ENCODE results near the gene EID2B.
A peak's percentile ranks its signal among the peaks of the same experiment; 100 is the strongest.

Gene EID2B

DNA sequence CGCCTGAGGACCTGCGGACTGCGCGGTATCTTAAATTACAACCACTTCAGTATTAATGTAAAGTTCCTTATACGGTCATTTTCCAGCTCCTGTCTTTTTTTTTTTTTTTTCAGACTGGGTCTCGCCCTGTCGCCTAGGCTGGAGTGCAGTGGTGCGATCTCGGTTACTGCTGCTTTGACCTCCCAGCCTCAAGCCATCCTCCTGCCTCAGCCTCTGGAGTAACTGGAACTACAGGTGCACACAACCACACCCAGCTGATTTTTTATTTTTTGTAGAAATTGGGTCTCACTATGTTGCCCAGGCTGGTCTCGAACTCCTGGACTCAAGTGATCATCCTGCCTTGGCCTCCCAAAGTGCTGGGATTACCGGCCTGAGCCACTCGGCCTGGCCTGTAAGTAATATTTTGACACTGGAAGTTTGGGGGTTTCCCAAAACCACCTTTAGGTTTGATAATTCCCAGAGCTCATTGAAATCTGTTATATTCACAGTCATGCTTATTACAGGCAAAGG, 406 bp upstream of the EID2B start:
- DNase-seq (ENCODE audit: low read depth in 2 of 2): no peak

DNA sequence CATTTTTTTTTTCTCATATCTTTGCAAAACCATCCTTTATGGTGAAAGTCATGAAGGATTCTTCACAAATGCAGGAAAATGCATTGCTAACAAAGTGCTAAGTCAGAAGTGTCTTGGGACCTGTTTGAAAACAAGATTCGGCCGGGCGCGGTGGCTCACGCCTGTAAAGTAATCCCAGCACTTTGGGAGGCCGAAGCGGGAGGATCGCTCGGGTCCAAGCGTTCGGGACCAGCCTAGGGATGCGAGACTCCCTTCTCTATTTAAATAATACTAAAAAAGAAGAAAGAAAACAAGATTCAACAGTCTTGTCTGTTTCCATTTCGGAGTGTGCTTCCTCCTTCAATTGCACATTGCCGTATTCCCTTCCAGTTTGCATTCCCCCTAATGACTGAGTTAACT, 819 bp downstream of the EID2B start:
- DNase-seq (ENCODE audit: low read depth in 2 of 2): no peak

DNA sequence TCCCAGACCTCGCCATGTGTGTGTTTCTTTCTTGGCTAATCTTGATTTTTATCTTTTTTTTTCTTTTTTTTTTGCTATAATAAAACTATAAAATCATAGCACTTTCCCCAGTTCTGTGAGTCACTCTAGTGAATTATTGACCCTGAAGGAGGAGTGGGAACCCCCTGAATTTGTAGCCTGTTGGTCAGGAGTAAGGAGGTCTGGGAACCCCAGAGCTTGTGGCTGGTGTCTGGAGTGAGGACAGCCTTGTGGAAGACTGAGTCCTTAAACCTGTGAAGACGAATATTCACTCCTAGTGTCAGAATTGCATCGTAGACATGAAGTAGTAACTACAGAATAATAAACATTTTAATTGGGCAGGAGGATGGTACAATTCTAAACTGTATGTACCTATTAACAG, 7.4 kb downstream of the EID2B start:
- DNase-seq (ENCODE audit: low read depth in 2 of 2): no peak

DNA sequence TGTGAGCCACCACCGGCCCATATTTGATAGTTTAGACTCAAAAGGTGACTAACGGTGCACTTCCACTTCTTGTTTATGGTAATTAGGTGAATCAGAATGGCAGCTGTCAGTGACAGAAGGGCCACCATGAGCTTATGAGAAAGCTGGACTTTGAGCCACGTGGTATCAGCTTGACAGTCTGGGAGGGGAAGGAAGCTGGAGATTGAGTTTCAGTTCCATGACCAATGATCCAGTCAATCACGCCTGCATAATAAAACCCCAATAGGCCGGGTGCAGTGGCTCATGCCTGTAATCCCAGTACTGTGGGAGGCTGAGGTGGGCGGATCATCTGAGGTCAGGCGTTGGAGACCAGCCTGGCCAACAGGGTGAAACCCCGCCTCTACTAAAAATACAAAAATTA, 8.2 kb downstream of the EID2B start:
- no peak for DNase-seq (ENCODE audit: low read depth in 2 of 2)

DNA sequence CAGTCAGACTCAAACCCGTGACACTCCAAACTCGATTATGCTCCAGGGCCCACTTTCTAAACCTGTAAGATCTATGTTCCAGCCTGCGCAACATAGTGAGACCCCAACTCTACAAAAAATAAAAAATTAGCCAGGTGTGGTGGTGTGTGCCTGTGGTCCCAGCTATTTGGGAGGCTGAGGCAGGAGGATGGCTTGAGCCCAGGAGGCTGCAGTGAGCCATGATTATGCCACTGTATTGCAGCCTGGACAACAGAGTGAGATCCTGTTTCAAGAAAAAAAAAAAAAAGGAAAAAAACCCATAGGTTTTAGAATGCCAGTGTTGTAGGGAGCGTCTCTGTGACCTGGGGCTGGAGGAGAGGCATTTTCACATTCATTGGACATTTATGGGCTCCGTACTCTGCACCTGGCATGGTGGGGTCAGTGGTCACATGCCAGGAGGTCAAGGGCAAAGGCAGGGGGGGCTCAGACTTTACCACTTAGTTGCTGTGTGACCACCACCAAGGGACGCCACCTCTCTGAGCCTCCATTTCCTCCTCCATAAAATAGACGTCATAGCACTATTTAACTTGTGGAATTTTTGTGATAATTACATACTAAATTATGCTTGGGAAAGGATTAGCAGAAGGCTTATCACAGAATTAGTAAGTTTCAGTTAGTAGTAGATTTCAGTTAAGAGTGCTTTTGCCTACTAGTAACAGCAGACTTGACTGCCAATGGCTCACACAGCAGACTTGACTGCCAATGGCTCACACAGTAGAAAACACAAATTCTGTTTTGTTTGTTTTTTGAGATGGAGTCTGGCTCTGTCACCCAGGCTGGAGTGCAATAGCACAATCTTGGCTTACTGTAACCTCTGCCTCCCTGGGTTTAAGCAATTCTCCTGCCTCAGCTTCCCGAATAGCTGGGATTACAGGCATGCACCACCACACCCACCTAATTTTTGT, 11.8 kb downstream of the EID2B start:
- no peak for DNase-seq (ENCODE audit: low read depth in 2 of 2)

DNA sequence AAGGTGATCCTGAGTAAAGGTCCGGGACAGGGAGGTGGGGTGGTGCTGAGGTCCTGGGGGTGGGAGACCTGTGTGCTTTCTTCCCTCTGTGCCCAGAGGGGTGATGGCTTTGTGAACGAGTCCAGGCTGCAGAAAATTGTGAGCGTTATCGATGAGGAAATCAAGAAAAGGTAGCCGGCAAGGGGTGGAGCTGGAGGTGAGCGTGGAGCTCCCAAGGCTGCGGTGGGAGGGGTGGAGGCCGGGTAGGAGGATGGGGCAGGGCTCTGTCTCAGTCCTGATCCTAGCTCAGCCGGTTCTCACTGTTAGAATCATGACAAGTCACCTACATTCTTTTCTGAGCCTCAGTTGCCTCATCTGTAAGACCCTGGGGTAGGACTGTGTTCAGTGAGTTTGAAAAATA, 13.7 kb downstream of the EID2B start:
- DNase-seq (ENCODE audit: low read depth in 2 of 2): no peak

DNA sequence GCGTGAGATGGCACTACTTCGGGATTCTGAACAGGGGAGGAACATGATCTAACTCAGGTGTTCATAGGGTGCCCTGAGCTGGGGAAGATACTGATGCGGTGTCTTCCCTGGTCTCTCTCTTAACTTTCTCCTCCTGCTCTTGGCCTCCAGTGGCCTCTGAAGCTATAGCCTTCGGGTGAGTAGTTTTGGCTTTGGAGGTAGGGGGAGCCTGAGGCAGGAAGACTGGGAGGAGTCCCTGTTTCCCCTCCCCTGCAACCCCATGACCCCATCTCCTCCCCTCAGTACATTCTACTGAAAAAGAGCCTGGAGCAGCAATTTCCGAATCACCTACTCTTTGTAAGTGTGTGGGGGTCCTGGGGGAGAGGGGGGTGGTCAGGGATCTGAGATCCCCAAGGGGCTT, 14.2 kb downstream of the EID2B start:
- DNase-seq (ENCODE audit: low read depth in 2 of 2): no peak

DNA sequence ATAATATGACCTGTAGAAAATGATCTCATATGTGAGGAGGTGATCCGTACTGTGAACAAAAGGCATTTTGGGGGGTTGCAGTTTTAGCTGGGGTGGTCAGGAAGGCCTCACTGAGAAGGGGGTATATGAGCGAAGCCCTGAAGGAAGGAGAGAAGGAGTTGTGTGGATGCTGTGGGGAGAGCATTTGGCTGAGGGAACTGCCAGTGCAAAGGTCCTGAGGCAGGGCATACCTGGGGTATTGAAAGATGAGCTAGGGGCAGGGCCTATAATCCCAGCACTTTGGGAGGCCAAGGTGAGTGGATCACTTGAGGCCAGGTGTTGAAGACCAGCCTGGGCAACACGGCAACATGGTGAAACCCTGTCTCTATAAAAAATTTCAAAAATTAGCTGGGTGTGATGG, 15.2 kb downstream of the EID2B start:
- DNase-seq (ENCODE audit: low read depth in 2 of 2): no peak

DNA sequence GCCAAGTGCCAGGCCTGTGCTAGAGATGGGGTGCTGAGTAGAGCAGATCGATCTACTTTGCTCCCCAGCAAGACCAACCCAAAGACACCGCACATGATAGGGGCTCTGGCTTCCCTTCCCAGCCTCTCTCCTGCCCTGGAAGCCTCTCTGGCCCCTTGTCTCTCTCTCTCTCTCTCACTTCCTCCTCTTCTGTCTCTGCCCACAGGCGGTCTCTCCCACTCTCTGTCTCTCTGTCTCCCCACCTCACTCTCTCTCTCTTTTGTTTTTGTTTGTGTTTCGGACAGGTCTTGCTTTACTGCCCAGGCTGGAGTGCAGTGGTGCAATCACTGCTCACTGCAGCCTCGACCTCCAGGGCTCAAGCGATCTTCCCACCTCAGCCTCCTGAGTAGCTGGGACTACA, 16.4 kb downstream of the EID2B start:
- DNase-seq (ENCODE audit: low read depth in 2 of 2): no peak

DNA sequence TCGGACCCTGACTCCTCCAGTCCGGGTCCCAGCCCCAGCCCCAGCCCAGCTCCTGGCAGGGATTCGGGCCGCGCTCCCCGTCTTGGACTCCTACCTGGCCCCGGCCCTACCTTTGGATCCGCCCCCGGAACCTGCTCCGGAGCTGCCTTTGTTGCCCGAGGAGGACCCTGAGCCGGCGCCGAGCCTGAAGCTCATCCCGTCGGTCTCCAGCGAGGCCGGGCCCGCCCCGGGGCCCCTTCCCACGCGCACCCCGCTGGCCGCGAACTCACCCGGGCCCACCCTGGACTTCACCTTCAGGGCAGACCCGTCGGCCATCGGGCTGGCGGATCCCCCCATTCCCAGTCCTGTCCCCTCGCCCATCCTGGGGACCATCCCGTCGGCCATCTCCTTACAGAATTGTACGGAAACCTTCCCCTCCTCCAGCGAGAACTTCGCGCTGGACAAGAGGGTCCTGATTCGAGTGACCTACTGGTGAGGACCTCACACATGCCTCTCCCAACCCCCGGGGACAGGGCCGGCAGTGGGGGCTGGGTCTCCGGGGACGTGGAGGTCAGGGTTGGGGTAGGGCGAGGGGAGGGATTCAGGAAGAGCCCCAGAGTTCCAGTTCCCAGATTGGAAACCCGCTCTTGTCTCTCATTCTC, 17.0 kb downstream of the EID2B start:
- DNase-seq (ENCODE audit: low read depth in 2 of 2): no peak

DNA sequence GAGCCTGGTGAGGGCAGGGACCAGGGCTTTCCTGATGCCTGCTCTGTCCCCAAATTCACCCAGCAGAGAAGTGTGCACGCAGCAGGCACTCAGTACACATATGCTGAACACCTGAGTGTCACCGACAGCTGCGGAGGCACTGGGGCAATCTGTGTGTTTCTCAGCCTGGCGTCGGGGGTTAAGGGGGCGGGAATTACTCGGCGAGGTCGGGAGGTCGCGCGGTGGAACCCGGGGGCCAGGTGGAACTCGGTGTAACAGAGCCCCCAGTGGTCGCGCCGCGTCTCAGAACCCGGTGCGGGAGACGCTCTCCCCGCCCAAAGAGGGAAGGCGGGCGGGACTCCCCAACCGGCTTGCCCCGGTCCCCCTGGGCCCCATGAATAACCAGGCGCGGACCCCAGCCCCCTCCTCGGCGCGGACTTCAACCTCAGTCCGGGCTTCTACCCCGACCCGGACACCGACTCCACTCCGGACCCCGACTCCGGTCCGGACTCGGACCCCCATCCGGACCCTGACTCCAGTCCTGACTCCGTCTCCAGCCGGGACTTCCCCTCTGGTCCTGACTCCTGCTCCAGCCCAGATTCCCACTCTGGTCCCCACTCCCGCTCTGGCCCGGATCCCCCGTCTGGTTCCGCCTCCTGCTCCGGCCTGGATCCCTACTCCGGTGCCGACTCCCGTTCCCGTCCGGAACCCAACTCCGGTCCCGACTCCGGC, 17.7 kb downstream of the EID2B start, which contains the start of gene SELENOV:
Gene SELENOV (plus strand): TSS at position 300 of the 711 bp plus-strand sequence. CDS start 74 bp downstream, at position 374.
- no peak for DNase-seq (ENCODE audit: low read depth in 2 of 2)

DNA sequence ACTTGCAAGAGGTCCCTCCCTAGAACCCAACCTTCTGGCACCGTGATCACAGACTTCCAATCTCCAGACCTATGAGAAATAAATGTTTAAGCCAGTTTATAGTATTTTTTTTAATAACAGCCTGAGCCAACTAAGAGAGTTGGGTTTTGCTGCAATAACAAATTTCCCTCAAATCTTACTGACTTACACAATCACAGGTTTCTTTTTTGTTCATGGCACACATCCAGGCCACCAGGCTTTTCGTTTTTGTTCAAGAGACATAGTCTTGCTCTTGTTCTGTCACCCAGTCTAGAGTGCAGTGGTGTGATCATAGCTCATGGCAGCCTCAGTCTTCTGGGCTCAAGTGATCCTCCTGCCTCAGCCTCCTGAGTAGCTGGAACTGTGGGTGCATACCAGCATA, 19.7 kb downstream of the EID2B start:
- no peak for DNase-seq (ENCODE audit: low read depth in 2 of 2)

DNA sequence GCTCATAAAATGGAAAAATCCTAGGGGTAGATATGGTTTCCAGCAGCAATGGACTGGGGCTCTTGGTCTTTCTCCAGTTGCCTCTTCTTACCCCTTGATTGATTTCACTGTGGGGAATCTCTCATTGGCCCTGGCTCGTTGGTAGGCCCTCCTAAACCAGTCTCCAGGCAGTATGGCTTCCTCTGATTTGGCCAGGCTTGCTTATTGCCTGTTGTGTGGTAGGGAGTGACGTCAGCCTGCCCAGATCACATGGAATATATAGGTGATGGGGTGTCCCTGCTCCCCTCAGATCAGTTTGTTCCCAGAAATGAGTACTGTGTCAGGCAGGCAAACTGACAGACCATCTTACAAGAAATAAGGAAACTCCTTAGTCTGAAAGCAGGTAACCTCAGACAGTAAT, 23.4 kb downstream of the EID2B start:
- DNase-seq (ENCODE audit: low read depth in 2 of 2): no peak

DNA sequence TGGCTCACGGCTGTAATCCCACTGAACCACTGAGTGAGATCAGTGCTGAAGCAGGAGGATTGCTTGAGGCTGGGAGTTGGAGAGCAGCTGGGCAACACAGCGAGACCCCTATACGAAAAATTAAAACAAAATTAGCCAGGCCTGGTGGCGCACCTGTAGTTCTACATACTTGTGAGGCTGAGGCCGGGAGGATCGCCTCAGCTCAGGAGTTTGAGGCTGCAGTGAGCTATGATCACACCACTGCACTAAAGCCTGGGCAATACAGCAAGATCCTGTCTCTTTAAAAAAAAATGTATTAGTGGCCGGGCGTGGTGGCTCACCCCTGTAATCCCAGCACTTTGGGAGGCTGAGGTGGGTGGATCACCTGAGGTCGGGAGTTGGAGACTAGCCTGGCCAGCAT, 24.0 kb downstream of the EID2B start:
- no peak for DNase-seq (ENCODE audit: low read depth in 2 of 2)

DNA sequence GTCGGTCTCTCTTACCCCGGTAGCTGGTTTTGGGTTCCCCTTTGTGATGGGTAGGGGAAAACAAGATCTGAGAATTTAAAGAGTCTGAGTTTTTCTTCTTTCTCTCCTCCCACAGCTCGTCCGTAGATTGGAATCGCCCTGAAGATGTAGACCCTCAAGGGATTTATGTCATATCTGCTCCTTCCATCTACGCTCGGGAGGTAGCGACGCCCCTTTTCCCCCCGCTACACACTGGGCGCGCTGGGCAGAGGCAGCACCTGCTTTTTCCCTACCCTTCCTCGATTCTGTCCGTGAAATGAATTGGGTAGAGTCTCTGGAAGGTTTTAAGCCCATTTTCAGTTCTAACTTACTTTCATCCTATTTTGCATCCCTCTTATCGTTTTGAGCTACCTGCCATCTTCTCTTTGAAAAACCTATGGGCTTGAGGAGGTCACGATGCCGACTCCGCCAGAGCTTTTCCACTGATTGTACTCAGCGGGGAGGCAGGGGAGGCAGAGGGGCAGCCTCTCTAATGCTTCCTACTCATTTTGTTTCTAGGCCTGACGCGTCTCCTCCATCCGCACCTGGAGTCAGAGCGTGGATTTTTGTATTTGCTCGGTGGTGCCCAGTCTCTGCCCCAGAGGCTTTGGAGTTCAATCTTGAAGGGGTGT, 24.8 kb downstream of the EID2B start:
- no peak for DNase-seq (ENCODE audit: low read depth in 2 of 2)

DNA sequence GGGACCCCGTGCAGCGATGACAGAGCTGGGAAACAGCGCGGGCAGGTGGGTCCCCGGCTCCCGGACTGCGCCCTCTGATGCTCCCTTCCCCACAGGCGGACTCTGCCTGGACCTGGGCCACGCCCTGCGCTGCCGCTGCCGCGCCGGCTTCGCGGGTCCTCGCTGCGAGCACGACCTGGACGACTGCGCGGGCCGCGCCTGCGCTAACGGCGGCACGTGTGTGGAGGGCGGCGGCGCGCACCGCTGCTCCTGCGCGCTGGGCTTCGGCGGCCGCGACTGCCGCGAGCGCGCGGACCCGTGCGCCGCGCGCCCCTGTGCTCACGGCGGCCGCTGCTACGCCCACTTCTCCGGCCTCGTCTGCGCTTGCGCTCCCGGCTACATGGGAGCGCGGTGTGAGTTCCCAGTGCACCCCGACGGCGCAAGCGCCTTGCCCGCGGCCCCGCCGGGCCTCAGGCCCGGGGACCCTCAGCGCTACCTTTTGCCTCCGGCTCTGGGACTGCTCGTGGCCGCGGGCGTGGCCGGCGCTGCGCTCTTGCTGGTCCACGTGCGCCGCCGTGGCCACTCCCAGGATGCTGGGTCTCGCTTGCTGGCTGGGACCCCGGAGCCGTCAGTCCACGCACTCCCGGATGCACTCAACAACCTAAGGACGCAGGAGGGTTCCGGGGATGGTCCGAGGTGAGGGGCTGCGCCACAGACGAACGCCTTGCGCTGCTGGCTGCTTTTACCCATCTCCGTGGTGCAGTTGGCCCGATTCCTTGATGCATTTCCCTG, 25.5 kb downstream of the EID2B start:
- DNase-seq (ENCODE audit: low read depth in 2 of 2): peak; percentile 54 to 60

DNA sequence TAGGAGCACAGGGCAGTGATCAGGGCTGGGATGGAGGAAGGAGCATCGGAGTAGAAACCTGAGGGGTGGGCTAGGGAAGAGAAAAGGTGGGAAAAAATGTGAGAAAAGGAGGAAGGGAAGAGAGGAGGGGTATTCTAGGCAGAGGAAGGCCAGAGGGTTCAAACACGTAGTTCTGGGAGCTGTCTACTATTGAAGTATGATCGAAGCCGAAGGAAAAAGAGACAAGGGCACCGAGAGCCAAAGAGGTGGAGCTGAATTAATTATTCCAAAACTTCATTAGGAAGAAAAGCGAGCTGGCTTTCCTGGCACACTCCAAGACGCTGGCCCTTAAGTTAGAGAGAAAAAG, 26.1 kb downstream of the EID2B start:
- no peak for DNase-seq (ENCODE audit: low read depth in 2 of 2)

DNA sequence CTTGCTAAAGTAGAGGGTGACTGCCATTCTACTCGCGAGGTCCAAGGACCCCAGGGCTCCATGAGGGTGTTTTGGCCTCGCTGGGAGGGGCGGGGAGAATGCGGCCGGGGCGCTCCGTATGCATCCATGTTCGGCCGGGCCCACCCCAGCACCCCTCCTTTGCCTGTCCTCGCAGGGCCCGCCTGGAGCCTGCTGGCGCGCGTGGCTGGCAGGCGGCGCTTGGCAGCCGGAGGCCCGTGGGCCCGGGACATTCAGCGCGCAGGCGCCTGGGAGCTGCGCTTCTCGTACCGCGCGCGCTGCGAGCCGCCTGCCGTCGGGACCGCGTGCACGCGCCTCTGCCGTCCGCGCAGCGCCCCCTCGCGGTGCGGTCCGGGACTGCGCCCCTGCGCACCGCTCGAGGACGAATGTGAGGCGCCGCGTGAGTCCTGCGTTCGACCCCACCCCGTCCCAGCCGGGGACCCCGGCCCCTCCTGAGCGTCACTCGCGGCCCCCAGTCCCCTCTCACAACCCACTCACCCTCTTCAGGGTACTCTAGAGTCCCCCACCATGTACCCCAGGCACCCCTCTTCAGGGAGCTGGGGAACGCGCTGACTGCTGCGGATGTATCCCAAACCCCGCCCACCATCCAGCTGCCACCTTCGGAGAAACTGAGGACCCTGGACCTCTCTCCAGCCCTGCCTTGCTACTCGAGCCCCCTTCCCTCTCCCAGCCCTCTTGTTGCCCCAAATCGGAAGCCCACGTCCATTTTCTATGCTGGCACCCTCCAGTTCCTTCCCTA, 29.8 kb downstream of the EID2B start:
- peak; percentile 68 to 75 for DNase-seq (ENCODE audit: low read depth in 2 of 2)

DNA sequence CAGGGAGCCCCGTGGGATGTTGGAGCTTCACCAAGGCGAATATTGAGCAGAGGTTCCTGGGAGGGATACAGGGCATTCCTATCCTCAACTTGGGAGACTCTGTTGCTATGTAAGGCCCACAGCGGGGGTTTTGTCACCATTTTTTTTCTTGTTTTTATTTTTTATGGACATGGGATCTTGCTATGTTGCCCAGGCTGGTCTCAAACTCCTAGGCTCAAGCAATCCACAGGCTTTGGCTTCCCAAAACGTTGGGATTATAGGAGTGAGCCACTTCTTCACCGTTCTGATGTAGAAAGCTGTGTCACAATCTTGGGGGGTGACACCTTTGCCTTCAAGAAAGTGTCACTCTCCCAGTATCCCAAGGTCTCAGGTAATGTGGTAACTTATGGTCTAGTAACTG, 31.3 kb downstream of the EID2B start:
- no peak for DNase-seq (ENCODE audit: low read depth in 2 of 2)

DNA sequence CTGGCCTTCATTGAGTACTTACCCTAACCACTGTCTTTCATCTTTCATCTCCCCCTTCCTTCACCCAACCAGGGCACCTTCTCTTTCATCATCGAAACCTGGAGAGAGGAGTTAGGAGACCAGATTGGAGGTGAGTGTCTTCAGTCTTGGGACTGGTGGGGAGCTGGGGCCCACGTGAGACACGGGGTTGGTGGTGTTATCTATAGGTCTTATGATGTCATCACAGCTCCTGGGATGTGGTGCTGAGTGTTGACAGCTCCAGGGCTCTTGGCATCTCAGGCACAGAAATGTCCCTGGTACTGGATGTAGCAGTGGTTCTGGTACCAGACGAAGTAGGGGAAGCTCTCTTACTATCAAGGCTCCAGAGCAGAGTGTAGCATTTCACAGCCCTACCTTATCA, 32.1 kb downstream of the EID2B start:
- DNase-seq (ENCODE audit: low read depth in 2 of 2): no peak
